Measurements from ENCODE around the gene ELAVL2. TPM values are rescaled to one million over a fixed set of nuclear protein-coding genes. Genes with fewer than 3 reads are reported as not detected.

The ELAVL2 gene
- total and polyA plus RNA-seq, 2 donors = 0.07 to 0.33 TPM

GRCh38 chr9:23648651-23649050 is 177.4 kb downstream of the ELAVL2 start:
- DNase-seq (ENCODE audit: low read depth in 6 of 9, low spot score in 9 of 9) = no peak
- Histone ChIP-seq H3K27me3 (ENCODE audit: control insufficient read depth in 2 of 2, insufficient read depth in 1 of 2, low read length in 1 of 2) (no peaks in the 10 kb centered on the region), H3K27ac (ENCODE audit: low read depth in 1 of 2, low read length in 1 of 2) (no peak overlapping the region), H3K4me1 (ENCODE audit: control insufficient read depth in 2 of 2, insufficient read depth in 2 of 2, low read length in 2 of 2) (no peaks in the 10 kb centered on the region), H3K36me3 (ENCODE audit: control insufficient read depth in 2 of 2, insufficient read depth in 2 of 2, low read length in 1 of 2) (no peaks in the 10 kb centered on the region), H3K4me3 (ENCODE audit: low read length in 2 of 2) (no peak overlapping the region), H3K9me3 (ENCODE audit: control insufficient read depth in 2 of 2, insufficient read depth in 1 of 2, low read length in 1 of 2) (no peaks in the 10 kb centered on the region)
- WGBS = 73% methylated on average over 2 of the region's 2 CpGs

GRCh38 chr9:23644896-23645295 is 181.1 kb downstream of the ELAVL2 start:
- no peaks in the 10 kb centered on the region for H3K27me3 ChIP-seq (ENCODE audit: control insufficient read depth in 2 of 2, insufficient read depth in 1 of 2, low read length in 1 of 2)
- H3K4me3 ChIP-seq (ENCODE audit: low read length in 2 of 2) = no peak overlapping the region
- WGBS = 91% methylated on average over 4 of the region's 4 CpGs
- H3K9me3 ChIP-seq (ENCODE audit: control insufficient read depth in 2 of 2, insufficient read depth in 1 of 2, low read length in 1 of 2) = no peaks in the 10 kb centered on the region
- H3K4me1 ChIP-seq (ENCODE audit: control insufficient read depth in 2 of 2, insufficient read depth in 2 of 2, low read length in 2 of 2) = no peaks in the 10 kb centered on the region
- no peak overlapping the region for H3K27ac ChIP-seq (ENCODE audit: low read depth in 1 of 2, low read length in 1 of 2)
- no peaks in the 10 kb centered on the region for H3K36me3 ChIP-seq (ENCODE audit: control insufficient read depth in 2 of 2, insufficient read depth in 2 of 2, low read length in 1 of 2)
- DNase-seq (ENCODE audit: low read depth in 6 of 9, low spot score in 9 of 9) = no peak

GRCh38 chr9:23644326-23644725 is 181.7 kb downstream of the ELAVL2 start:
- Histone ChIP-seq H3K36me3 (ENCODE audit: control insufficient read depth in 2 of 2, insufficient read depth in 2 of 2, low read length in 1 of 2) (no peaks in the 10 kb centered on the region), H3K4me3 (ENCODE audit: low read length in 2 of 2) (no peak overlapping the region), H3K4me1 (ENCODE audit: control insufficient read depth in 2 of 2, insufficient read depth in 2 of 2, low read length in 2 of 2) (no peaks in the 10 kb centered on the region), H3K27ac (ENCODE audit: low read depth in 1 of 2, low read length in 1 of 2) (no peak overlapping the region), H3K9me3 (ENCODE audit: control insufficient read depth in 2 of 2, insufficient read depth in 1 of 2, low read length in 1 of 2) (no peaks in the 10 kb centered on the region), H3K27me3 (ENCODE audit: control insufficient read depth in 2 of 2, insufficient read depth in 1 of 2, low read length in 1 of 2) (no peaks in the 10 kb centered on the region)
- WGBS = 25% methylated on average over 6 of the region's 6 CpGs
- no peak for DNase-seq (ENCODE audit: low read depth in 6 of 9, low spot score in 9 of 9)

GRCh38 chr9:23643656-23644258 is 182.3 kb downstream of the ELAVL2 start:
- Histone ChIP-seq H3K36me3 (ENCODE audit: control insufficient read depth in 2 of 2, insufficient read depth in 2 of 2, low read length in 1 of 2) (no peaks in the 10 kb centered on the region), H3K27me3 (ENCODE audit: control insufficient read depth in 2 of 2, insufficient read depth in 1 of 2, low read length in 1 of 2) (no peaks in the 10 kb centered on the region), H3K9me3 (ENCODE audit: control insufficient read depth in 2 of 2, insufficient read depth in 1 of 2, low read length in 1 of 2) (no peaks in the 10 kb centered on the region)

More at GRCh38 chr9:23643656-23644258, 182.3 kb downstream of the ELAVL2 start:
- 91% methylated on average over 1 of the region's 1 CpG for WGBS
- Histone ChIP-seq H3K27ac (ENCODE audit: low read depth in 1 of 2, low read length in 1 of 2) (no peak overlapping the region), H3K4me3 (ENCODE audit: low read length in 2 of 2) (no peak overlapping the region), H3K4me1 (ENCODE audit: control insufficient read depth in 2 of 2, insufficient read depth in 2 of 2, low read length in 2 of 2) (no peaks in the 10 kb centered on the region)
- DNase-seq (ENCODE audit: low read depth in 6 of 9, low spot score in 9 of 9) = no peak
